ENCODE results near the gene IL1RAP.

The IL1RAP gene

DNA sequence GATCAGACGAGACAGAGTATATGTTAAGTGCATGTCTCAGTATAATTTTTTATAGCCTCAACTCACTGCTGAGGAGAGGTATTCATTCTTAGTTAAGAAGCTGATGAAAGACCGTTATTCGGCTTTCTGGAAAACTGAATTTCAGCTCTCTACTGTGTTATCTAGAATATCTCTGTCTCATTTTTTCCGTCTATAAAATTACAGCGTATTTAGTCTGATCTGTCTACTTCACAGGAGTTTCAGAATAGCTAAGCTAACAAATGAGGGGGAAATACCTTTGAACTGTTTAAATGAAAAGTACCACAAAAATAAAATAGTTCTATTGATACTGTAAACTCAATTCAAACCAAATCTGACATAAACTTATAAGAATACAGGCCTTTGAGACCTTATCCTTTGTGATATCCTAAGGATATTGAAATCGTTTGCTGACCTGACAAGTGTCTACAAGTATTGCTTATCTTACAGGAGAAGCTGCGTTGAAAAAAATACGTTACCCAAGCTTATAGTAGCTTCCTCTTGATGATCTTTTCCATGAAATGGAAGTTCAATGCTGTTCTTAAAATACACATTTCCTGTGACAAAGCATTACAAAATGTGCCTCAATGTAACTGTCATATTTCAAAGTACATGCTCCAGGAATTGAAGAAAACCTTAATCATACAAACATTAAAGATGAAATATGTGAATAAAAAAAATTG lies 104.6 kb downstream of the IL1RAP start:
- Histone ChIP-seq H3K36me3 (ENCODE audit: low read length) (no peaks in the 10 kb centered on the region), H3K9me3 (ENCODE audit: insufficient read depth, low read length) (no peaks in the 10 kb centered on the region), H2AFZ (ENCODE audit: low read depth, low read length, severe bottlenecking) (no peak overlapping the region), H4K20me1 (ENCODE audit: low read depth, low read length) (no peaks in the 10 kb centered on the region), H3K79me2 (ENCODE audit: insufficient read depth, low read length) (no peaks in the 10 kb centered on the region), H3K27me3 (ENCODE audit: low read length) (no peaks in the 10 kb centered on the region), H3F3A (ENCODE audit: insufficient read depth) (no peaks in the 10 kb centered on the region), H3K4me2 (ENCODE audit: low read depth, low read length, poor library complexity, severe bottlenecking) (no peak overlapping the region), H3K27ac (ENCODE audit: low read depth, low read length) (no peak overlapping the region), H3K4me3 (ENCODE audit: insufficient read depth, low read length, poor library complexity, severe bottlenecking) (no peak overlapping the region), H3K9ac (ENCODE audit: low read length) (no peak overlapping the region), H3K9me2 (replicated peaks; ENCODE audit: insufficient read depth, low read length) (no peaks in the 10 kb centered on the region)
- no peak for TF ChIP-seq EZH2phosphoT487 (conservative IDR thresholded peaks at IDR 0.05; ENCODE audit: low read length)

DNA sequence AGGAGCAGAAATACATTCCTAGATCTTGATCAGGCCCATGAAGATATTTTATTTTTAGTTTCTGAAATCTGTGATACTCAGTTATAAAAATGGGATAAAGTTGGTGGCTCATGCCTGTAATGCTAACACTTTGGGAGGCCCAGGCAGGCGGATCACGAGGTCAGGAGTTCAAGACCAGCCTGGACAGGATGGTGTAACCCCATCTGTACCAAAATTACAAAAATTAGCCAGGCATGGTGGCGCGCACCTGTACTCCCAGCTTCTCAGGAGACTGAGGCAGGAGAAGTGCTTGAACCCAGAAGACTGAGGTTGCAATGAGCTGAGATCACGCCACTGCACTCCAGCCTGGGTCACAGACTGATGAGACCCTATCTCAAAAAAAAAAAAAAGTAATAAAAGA lies 105.5 kb downstream of the IL1RAP start:
- Histone ChIP-seq H3F3A (ENCODE audit: insufficient read depth) (no peaks in the 10 kb centered on the region), H3K27ac (ENCODE audit: low read depth, low read length) (no peak overlapping the region), H3K9ac (ENCODE audit: low read length) (no peak overlapping the region), H3K4me3 (ENCODE audit: insufficient read depth, low read length, poor library complexity, severe bottlenecking) (no peak overlapping the region), H3K79me2 (ENCODE audit: insufficient read depth, low read length) (no peaks in the 10 kb centered on the region), H3K27me3 (ENCODE audit: low read length) (no peaks in the 10 kb centered on the region), H3K9me3 (ENCODE audit: insufficient read depth, low read length) (no peaks in the 10 kb centered on the region), H3K4me2 (ENCODE audit: low read depth, low read length, poor library complexity, severe bottlenecking) (no peak overlapping the region), H3K9me2 (replicated peaks; ENCODE audit: insufficient read depth, low read length) (no peaks in the 10 kb centered on the region), H4K20me1 (ENCODE audit: low read depth, low read length) (no peaks in the 10 kb centered on the region), H3K36me3 (ENCODE audit: low read length) (no peaks in the 10 kb centered on the region), H2AFZ (ENCODE audit: low read depth, low read length, severe bottlenecking) (no peak overlapping the region)
- TF ChIP-seq, protein P1, sequence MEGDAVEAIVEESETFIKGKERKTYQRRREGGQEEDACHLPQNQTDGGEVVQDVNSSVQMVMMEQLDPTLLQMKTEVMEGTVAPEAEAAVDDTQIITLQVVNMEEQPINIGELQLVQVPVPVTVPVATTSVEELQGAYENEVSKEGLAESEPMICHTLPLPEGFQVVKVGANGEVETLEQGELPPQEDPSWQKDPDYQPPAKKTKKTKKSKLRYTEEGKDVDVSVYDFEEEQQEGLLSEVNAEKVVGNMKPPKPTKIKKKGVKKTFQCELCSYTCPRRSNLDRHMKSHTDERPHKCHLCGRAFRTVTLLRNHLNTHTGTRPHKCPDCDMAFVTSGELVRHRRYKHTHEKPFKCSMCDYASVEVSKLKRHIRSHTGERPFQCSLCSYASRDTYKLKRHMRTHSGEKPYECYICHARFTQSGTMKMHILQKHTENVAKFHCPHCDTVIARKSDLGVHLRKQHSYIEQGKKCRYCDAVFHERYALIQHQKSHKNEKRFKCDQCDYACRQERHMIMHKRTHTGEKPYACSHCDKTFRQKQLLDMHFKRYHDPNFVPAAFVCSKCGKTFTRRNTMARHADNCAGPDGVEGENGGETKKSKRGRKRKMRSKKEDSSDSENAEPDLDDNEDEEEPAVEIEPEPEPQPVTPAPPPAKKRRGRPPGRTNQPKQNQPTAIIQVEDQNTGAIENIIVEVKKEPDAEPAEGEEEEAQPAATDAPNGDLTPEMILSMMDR (IDR thresholded peaks at IDR 0.05; ENCODE audit: insufficient read depth, low read length, poor library complexity, severe bottlenecking) = no peak
- TF ChIP-seq EZH2phosphoT487 (conservative IDR thresholded peaks at IDR 0.05; ENCODE audit: low read length) = no peak

DNA sequence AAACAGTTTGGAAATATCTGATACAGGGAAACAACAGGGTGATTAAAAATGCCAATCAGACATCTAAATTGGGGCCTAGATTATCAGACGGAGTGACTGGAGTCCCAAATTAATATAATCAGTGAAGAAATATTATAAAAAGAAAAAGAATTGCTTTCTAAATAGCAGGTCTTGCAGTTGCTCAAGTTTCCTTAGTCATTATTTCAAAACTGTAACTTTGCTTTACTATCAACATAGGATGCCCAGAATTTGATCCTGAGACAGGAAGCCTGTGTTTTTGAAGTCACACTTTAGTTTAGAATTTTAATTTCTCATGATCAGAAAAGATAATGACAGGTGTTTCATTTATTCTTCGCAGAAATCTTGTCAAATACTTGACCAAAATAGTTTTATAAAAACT lies 105.9 kb downstream of the IL1RAP start:
- Histone ChIP-seq H3K27ac (ENCODE audit: low read depth, low read length) (no peak overlapping the region), H3K9me3 (ENCODE audit: insufficient read depth, low read length) (no peaks in the 10 kb centered on the region), H3K4me3 (ENCODE audit: insufficient read depth, low read length, poor library complexity, severe bottlenecking) (no peak overlapping the region), H2AFZ (ENCODE audit: low read depth, low read length, severe bottlenecking) (no peak overlapping the region), H3F3A (ENCODE audit: insufficient read depth) (no peaks in the 10 kb centered on the region), H4K20me1 (ENCODE audit: low read depth, low read length) (no peaks in the 10 kb centered on the region), H3K4me2 (ENCODE audit: low read depth, low read length, poor library complexity, severe bottlenecking) (no peak overlapping the region), H3K9me2 (replicated peaks; ENCODE audit: insufficient read depth, low read length) (no peaks in the 10 kb centered on the region), H3K36me3 (ENCODE audit: low read length) (no peaks in the 10 kb centered on the region), H3K27me3 (ENCODE audit: low read length) (no peaks in the 10 kb centered on the region), H3K9ac (ENCODE audit: low read length) (no peak overlapping the region), H3K79me2 (ENCODE audit: insufficient read depth, low read length) (no peaks in the 10 kb centered on the region)
- TF ChIP-seq EZH2phosphoT487 (conservative IDR thresholded peaks at IDR 0.05; ENCODE audit: low read length) = no peak
- TF ChIP-seq, protein P1 (IDR thresholded peaks at IDR 0.05; ENCODE audit: insufficient read depth, low read length, poor library complexity, severe bottlenecking) = no peak

DNA sequence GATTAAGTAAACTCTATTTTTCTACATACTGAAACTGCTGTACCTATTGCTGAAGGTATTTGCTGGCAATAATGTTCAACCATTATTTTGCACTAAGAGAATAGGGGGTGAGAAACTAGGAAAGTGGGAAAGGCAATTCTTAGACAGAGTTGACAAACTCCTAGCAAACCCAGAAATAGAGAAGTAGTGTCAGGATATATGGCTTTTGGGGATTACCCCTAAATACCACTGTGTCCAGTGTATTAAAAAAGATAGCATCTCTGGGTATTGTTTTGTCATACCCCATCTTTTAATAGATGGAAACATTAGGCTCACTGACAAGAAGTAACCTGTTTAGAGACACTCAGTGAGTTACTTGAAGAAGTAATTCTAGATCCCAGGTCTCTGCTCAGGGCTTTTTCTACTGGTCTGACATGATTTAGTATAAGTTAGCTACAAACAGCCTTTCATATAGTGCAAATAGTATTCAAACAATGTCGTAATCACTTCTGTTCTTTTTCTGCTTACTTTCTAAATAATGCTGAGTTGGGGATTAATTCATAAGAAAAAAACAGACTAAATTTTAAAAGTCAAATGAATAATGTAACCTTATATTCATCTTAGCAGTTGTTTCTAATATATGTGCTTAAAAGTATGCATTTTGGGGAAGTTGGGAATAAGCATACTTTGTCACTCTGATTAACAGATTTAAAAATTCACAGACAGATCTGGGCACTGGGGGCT lies 107.2 kb downstream of the IL1RAP start:
- TF ChIP-seq, protein P1 (IDR thresholded peaks at IDR 0.05; ENCODE audit: insufficient read depth, low read length, poor library complexity, severe bottlenecking) = no peak
- TF ChIP-seq EZH2phosphoT487 (conservative IDR thresholded peaks at IDR 0.05; ENCODE audit: low read length) = no peak
- H2AFZ ChIP-seq (ENCODE audit: low read depth, low read length, severe bottlenecking) = no peak overlapping the region
- H3K36me3 ChIP-seq (ENCODE audit: low read length) = no peaks in the 10 kb centered on the region
- no peak overlapping the region for H3K27ac ChIP-seq (ENCODE audit: low read depth, low read length)
- H3K9me2 ChIP-seq (replicated peaks; ENCODE audit: insufficient read depth, low read length) = no peaks in the 10 kb centered on the region
- H3K4me3 ChIP-seq (ENCODE audit: insufficient read depth, low read length, poor library complexity, severe bottlenecking) = no peak overlapping the region
- H3K4me2 ChIP-seq (ENCODE audit: low read depth, low read length, poor library complexity, severe bottlenecking) = no peak overlapping the region
- no peaks in the 10 kb centered on the region for H3K79me2 ChIP-seq (ENCODE audit: insufficient read depth, low read length)
- no peaks in the 10 kb centered on the region for H3F3A ChIP-seq (ENCODE audit: insufficient read depth)
- H3K27me3 ChIP-seq (ENCODE audit: low read length) = no peaks in the 10 kb centered on the region
- H4K20me1 ChIP-seq (ENCODE audit: low read depth, low read length) = no peaks in the 10 kb centered on the region
- no peaks in the 10 kb centered on the region for H3K9me3 ChIP-seq (ENCODE audit: insufficient read depth, low read length)
- H3K9ac ChIP-seq (ENCODE audit: low read length) = no peak overlapping the region
